GM23248 (cell line): ENCODE measurements around the gene ZNF564. TPM values are rescaled to one million over a fixed set of nuclear protein-coding genes. Genes with fewer than 3 reads are reported as not detected.

Experiments
- DNase-seq: peaks from one replicate; pipeline ENCODE4 v3.0.0-alpha.2; 2015
- H2AFZ ChIP-seq: fragments of 200-600 bp; sonication (generic); 2 replicates; pipeline ENCODE4 v1.6.1; 2016; ENCODE audit warnings: antibody characterized with exemption
- H3F3A ChIP-seq: fragments of 200-600 bp; sonication (generic); 2 replicates; pipeline ENCODE4 v1.6.1; 2016; ENCODE audit warnings: mild to moderate bottlenecking, antibody characterized with exemption, mixed run types; ENCODE audit not compliant: insufficient read depth
- H3K27ac ChIP-seq: fragments of 200-600 bp; sonication (generic); 2 replicates; pipeline ENCODE4 v1.5.1; 2016; ENCODE audit warnings: mild to moderate bottlenecking
- H3K27me3 ChIP-seq: fragments of 200-600 bp; sonication (generic); replicated peaks from 2 replicates; pipeline ENCODE4 v1.6.1; 2016; ENCODE audit warnings: mild to moderate bottlenecking; ENCODE audit not compliant: insufficient read depth
- H3K36me3 ChIP-seq: fragments of 200-600 bp; sonication (generic); 2 replicates; pipeline ENCODE4 v1.6.1; 2016; ENCODE audit warnings: low read depth, mild to moderate bottlenecking
- H3K4me1 ChIP-seq: fragments of 200-600 bp; sonication (generic); 2 replicates; pipeline ENCODE4 v1.6.1; 2016; ENCODE audit warnings: mild to moderate bottlenecking; ENCODE audit not compliant: insufficient read depth
- H3K4me2 ChIP-seq: fragments of 200-600 bp; sonication (generic); one replicate; pipeline ENCODE4 v1.6.1; 2016; ENCODE audit warnings: mild to moderate bottlenecking; ENCODE audit not compliant: unreplicated experiment
- H3K4me3 ChIP-seq: fragments of 200-600 bp; sonication (generic); 2 replicates; pipeline ENCODE4 v1.5.1; 2016; ENCODE audit warnings: mild to moderate bottlenecking
- H3K79me2 ChIP-seq: fragments of 200-600 bp; sonication (generic); 2 replicates; pipeline ENCODE4 v1.6.1; 2016; ENCODE audit warnings: mild to moderate bottlenecking; ENCODE audit not compliant: insufficient read depth
- H3K9ac ChIP-seq: fragments of 200-600 bp; sonication (generic); 2 replicates; pipeline ENCODE4 v1.6.1; 2016; ENCODE audit warnings: mild to moderate bottlenecking
- H3K9me2 ChIP-seq: fragments of 200-600 bp; sonication (generic); 2 replicates; pipeline ENCODE4 v1.6.1; 2016; ENCODE audit warnings: mixed run types, mild to moderate bottlenecking, moderate library complexity; ENCODE audit not compliant: insufficient read depth
- H3K9me3 ChIP-seq: fragments of 200-600 bp; sonication (generic); one replicate; pipeline ENCODE4 v1.6.1; 2017; ENCODE audit warnings: low read depth
- H4K20me1 ChIP-seq: fragments of 200-600 bp; sonication (generic); 2 replicates; pipeline ENCODE4 v1.6.0; 2016; ENCODE audit not compliant: insufficient read depth
- EZH2 ChIP-seq: fragments of 200-600 bp; sonication (generic); IDR thresholded peaks from 2 replicates; pipeline ENCODE4 v1.6.1; 2018; ENCODE audit warnings: antibody characterized with exemption, mild to moderate bottlenecking; ENCODE audit not compliant: insufficient read depth, poor library complexity, severe bottlenecking
- EZH2phosphoT487 ChIP-seq: fragments of 200-600 bp; sonication (generic); IDR thresholded peaks from 2 replicates; pipeline ENCODE4 v1.6.1; 2018; ENCODE audit warnings: antibody characterized with exemption, moderate library complexity, mild to moderate bottlenecking, low read depth; ENCODE audit not compliant: insufficient read depth
- WGBS, 2 experiments: methylation state at CpG; one replicate each; pipeline ENCODE4 v1.1.6; 2015 to 2017; ENCODE audit warnings: low lambda C conversion rate in 2 of 2, low coverage in 1 of 2; ENCODE audit errors: missing lambda C conversion rate in 2 of 2; 5-methylcytosine and 5-hydroxymethylcytosine counted together
- in situ Hi-C: fragments of 300-500 bp; cut with MboI; formaldehyde crosslinking; loops from 2 replicates; pipeline ENCODE4 v1.15.0; 2020
- polyA plus RNA-seq: library from polyadenylated mRNA; unstranded; fragments of >200 nt; fragmentation: Nextera tagmentation; extraction: Ambion mirVana; gene quantifications from 2 replicates; pipeline ENCODE4 v1.2.1, GENCODE V29; 2016
- total RNA-seq: library from RNA; depleted of rRNA; stranded (reverse); fragments of >200 nt; shearing (Covaris generic); gene quantifications from 2 replicates; pipeline ENCODE4 v1.2.3, GENCODE V29; 2014; rRNA removed

Gene ZNF564
- total RNA-seq (3.7 and 8.3 TPM in 2 replicates), polyA plus RNA-seq (5.1 and 5.6 TPM in 2 replicates)

DNA sequence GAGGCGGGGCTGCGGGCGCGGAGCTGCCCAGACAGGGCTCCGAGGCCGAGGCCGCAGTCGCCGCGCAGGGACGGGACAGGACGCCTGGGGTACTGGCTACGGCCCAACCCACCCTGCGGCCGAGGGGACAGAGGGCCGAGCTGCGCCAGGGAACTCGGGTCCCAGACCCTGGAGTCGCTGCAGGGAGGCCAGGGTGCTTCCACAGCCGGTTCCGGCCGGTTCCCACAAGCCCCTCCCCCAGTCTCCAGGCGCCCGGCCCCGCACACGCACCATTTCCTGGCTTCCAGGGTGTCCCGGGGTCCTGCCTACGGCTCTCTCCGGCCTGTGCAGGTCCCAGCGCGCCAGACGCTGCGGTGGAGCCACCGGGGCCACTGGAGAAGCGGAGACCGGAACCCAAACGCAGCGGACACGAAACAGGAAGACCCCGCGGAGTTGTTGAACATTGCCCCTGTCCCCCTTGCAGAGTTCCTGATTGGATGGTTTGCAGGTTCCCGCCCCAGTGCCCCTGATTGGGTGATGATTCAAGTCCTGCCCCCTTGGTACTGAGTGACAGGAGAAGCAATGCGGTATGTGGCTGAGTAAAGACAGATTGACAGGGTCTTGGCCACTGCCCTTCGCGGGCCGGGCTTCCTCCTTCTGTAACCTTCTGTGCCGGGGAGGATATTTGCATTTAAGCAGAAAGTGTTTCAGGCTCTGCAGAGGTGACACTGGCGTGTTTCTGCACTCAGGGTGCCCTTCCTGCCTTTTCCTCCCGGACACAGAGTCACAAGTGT, at the start of gene ZNF564:
TSS of gene ZNF564 (minus strand) at position 423 of the 773 bp plus-strand sequence. CDS start at position 273, 150 bp downstream.
- H3K4me1 ChIP-seq: peaks cover 9% of the 10 kb centered on the region
- H3K36me3 ChIP-seq: peaks cover 9% of the 10 kb centered on the region
- peak within 1 kb of the TSS; percentile 91 for H3K4me3 ChIP-seq
- in situ Hi-C loops: no loop called here
- H3K27me3 ChIP-seq: no peaks in the 10 kb centered on the region
- no peaks in the 10 kb centered on the region for H3K9me2 ChIP-seq
- H3K9ac ChIP-seq: peak within 1 kb of the TSS; percentile 91
- DNase-seq: peak; percentile 98
- H3K9me3 ChIP-seq: no peaks in the 10 kb centered on the region
- TF ChIP-seq EZH2phosphoT487 (no peak), EZH2 (no peak)
- peak within 1 kb of the TSS; percentile 86 for H3K4me2 ChIP-seq
- H3K27ac ChIP-seq: peak within 1 kb of the TSS; percentile 93
- H2AFZ ChIP-seq: peak within 1 kb of the TSS; percentile 91
- H3K79me2 ChIP-seq: peaks cover 44% of the 10 kb centered on the region
- 0 to 1% methylated on average over 39 to 43 of the region's 49 CpGs for WGBS, 2 experiments
- H3F3A ChIP-seq: peaks cover 9% of the 10 kb centered on the region; the same call in 1 of the 2 replicates
- no peaks in the 10 kb centered on the region for H4K20me1 ChIP-seq

DNA sequence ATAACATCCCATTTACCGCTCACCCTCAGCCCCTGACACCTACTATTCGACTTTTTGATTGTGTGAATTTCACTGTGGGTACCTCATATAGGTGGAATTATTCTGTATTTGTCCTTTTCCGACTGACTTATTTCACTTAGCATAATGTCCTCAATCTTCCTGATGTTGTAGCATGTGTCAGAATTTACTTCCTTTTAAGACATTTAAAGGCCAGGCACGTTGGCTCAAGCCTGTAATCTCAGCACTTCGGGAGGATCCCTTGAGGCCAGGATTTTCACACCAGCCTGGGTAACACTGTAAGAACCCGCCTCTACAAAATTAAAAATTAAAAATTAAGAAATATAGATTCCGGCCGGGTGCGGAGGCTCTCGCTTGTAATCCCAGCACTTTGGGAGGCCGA, 46.3 kb upstream of the ZNF564 start:
- no peak for DNase-seq
- no peak overlapping the region for H3K4me3 ChIP-seq

DNA sequence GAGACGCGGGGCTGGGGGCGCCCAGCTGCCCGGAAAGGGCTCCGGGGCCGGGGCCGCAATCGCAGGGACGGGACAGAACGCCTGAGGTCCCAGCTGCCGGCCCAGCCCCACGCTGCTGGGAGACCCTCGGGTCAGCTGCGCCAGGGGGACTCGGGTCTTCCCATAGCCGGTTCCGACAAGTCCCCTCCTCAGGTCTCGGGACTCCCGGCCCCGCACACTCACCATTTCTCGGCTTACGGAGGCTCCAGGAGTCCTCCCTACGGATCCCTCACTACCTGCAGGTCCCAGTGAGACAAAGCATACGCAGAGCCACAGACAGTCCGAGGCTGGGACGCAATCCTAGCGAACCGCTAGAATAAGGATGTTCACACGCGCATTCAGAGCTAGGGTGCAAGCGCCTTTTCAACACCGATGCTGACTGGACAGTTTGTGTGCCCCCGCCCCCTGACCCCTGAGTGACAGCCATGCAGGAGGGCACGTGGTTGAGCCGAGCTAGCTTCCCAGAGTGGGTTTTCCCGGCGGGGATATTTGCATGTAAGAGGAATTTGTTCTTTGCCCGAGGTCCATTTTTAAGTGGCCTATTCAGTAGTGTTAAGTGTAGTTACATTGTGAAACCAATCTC, 45.8 kb upstream of the ZNF564 start:
- Histone ChIP-seq H3K27ac (no peak overlapping the region), H4K20me1 (no peaks in the 10 kb centered on the region), H3K27me3 (no peaks in the 10 kb centered on the region), H3K9ac (no peak overlapping the region), H3K9me2 (no peaks in the 10 kb centered on the region), H3K4me1 (no peaks in the 10 kb centered on the region), H3K36me3 (no peaks in the 10 kb centered on the region; the same call in 1 of the 2 replicates), H3K4me2 (no peak overlapping the region), H3K9me3 (no peaks in the 10 kb centered on the region), H3K4me3 (no peak overlapping the region), H2AFZ (no peak overlapping the region), H3K79me2 (no peaks in the 10 kb centered on the region), H3F3A (no peaks in the 10 kb centered on the region)
- in situ Hi-C loops: no loop called here
- WGBS, 2 experiments: 73 to 78% methylated on average over 30 to 38 of the region's 38 CpGs
- TF ChIP-seq EZH2 (no peak), EZH2phosphoT487 (no peak)
- DNase-seq: no peak

More for the DNA sequence above, 46.3 kb upstream of the ZNF564 start:
- in situ Hi-C loops: no loop called here
- H3K27me3 ChIP-seq: no peaks in the 10 kb centered on the region
- no peaks in the 10 kb centered on the region for H3K9me2 ChIP-seq
- H3K79me2 ChIP-seq: no peaks in the 10 kb centered on the region
- no peaks in the 10 kb centered on the region for H4K20me1 ChIP-seq
- no peak overlapping the region for H3K9ac ChIP-seq
- no peak overlapping the region for H2AFZ ChIP-seq
- 90 to 91% methylated on average over 11 of the region's 11 CpGs for whole genome bisulfite sequencing, 2 experiments
- no peaks in the 10 kb centered on the region for H3K9me3 ChIP-seq
- H3K4me1 ChIP-seq: no peaks in the 10 kb centered on the region
- no peak overlapping the region for H3K4me2 ChIP-seq
- no peak for TF ChIP-seq EZH2phosphoT487
- no peak for TF ChIP-seq EZH2
- no peaks in the 10 kb centered on the region; the same call in 1 of the 2 replicates for H3K36me3 ChIP-seq
- no peaks in the 10 kb centered on the region for H3F3A ChIP-seq
- no peak overlapping the region for H3K27ac ChIP-seq

DNA sequence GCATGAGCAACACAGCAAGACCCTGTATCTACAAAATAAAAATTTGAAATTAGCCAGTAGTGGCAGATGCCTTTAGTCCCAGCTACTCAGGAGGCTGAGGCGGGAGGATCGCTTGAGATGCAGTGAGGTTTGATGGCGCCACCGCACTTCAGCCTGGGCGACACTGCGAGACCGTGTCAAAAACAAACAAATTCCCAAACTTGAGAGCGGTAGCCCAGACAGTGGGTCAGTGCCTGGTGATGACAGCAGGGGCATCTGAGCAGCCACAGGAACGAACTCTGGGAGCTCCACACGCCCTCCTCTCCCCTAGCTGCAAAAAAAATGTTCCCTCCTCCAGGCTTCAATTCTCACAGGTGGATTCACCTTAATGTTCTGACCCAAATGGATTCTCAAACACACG, 45.2 kb upstream of the ZNF564 start:
- Histone ChIP-seq H3K4me3 (no peak overlapping the region), H3K9me3 (no peaks in the 10 kb centered on the region), H3K9me2 (no peaks in the 10 kb centered on the region), H3K4me2 (no peak overlapping the region), H3K4me1 (no peaks in the 10 kb centered on the region), H4K20me1 (no peaks in the 10 kb centered on the region), H3K27ac (no peak overlapping the region), H3K9ac (no peak overlapping the region), H2AFZ (no peak overlapping the region), H3K79me2 (no peaks in the 10 kb centered on the region), H3F3A (no peaks in the 10 kb centered on the region), H3K27me3 (no peaks in the 10 kb centered on the region), H3K36me3 (no peaks in the 10 kb centered on the region; the same call in 1 of the 2 replicates)
- TF ChIP-seq EZH2phosphoT487 (no peak), EZH2 (no peak)
- DNase-seq: no peak
- in situ Hi-C loops: no loop called here
- WGBS, 2 experiments: 90 to 93% methylated on average over 11 of the region's 11 CpGs
